ENCODE data around the gene KL. TPM values are rescaled to one million over a fixed set of nuclear protein-coding genes. Genes with fewer than 3 reads are reported as not detected.

KL gene
- total RNA-seq, 4 donors from 2014 or later: 0.34 to 2.8 (median 1.8) TPM

GRCh38 chr13:33025220-33025744, 9.1 kb downstream of the KL start:
- intact Hi-C loops (cut with DNase I; ENCODE audit: low total_unique reads): no loop called here
- no peak overlapping the region for H3K4me3 ChIP-seq (ENCODE audit: low read depth, poor library complexity, severe bottlenecking)
- no peak for DNase-seq (ENCODE audit: low spot score in 2 of 2)
- TF ChIP-seq POLR2A (IDR thresholded peaks at IDR 0.05) (no peak), CTCF (IDR thresholded peaks at IDR 0.05) (no peak)
- WGBS, 2 donors: 67 to 75% methylated on average over 4 of the region's 4 CpGs

GRCh38 chr13:33026489-33027152, 10.4 kb downstream of the KL start:
- WGBS, 2 donors: 95 to 96% methylated on average over 9 of the region's 9 CpGs
- H3K4me3 ChIP-seq (ENCODE audit: low read depth, poor library complexity, severe bottlenecking): no peak overlapping the region
- intact Hi-C loops (cut with DNase I; ENCODE audit: low total_unique reads): no loop called here
- DNase-seq (ENCODE audit: low spot score in 2 of 2): no peak
- TF ChIP-seq POLR2A (IDR thresholded peaks at IDR 0.05) (no peak), CTCF (IDR thresholded peaks at IDR 0.05) (no peak)

- no peak for TF ChIP-seq POLR2A (IDR thresholded peaks at IDR 0.05)
- TF ChIP-seq CTCF (IDR thresholded peaks at IDR 0.05): no peak
- no peak overlapping the region for H3K4me3 ChIP-seq (ENCODE audit: low read depth, poor library complexity, severe bottlenecking)
- WGBS, 2 donors: 57 to 69% methylated on average over 2 of the region's 2 CpGs
- intact Hi-C loops (cut with DNase I; ENCODE audit: low total_unique reads): no loop called here
- DNase-seq (ENCODE audit: low spot score in 2 of 2): no peak
Measured at GRCh38 chr13:33028620-33029019, 12.4 kb downstream of the KL start.

- no peak overlapping the region for H3K4me3 ChIP-seq (ENCODE audit: low read depth, poor library complexity, severe bottlenecking)
- DNase-seq (ENCODE audit: low spot score in 2 of 2): no peak
- intact Hi-C loops (cut with DNase I; ENCODE audit: low total_unique reads): no loop called here
- TF ChIP-seq CTCF (IDR thresholded peaks at IDR 0.05): no peak
- TF ChIP-seq POLR2A (IDR thresholded peaks at IDR 0.05): no peak
- 94 to 95% methylated on average over 4 of the region's 4 CpGs for WGBS, 2 donors
Measured at GRCh38 chr13:33031277-33031676, 15.1 kb downstream of the KL start.

- TF ChIP-seq POLR2A (IDR thresholded peaks at IDR 0.05): no peak
- TF ChIP-seq CTCF (IDR thresholded peaks at IDR 0.05): no peak
- no peak overlapping the region for H3K4me3 ChIP-seq (ENCODE audit: low read depth, poor library complexity, severe bottlenecking)
- 77 to 79% methylated on average over 12 of the region's 12 CpGs for WGBS, 2 donors
- intact Hi-C loops (cut with DNase I; ENCODE audit: low total_unique reads): no loop called here
- no peak for DNase-seq (ENCODE audit: low spot score in 2 of 2)
Measured at GRCh38 chr13:33032037-33032625, 15.9 kb downstream of the KL start.
